Stimulated activated CD4-positive, alpha-beta T cell treated with anti-CD3 and anti-CD28 coated beads, Interleukin-12 subunit alpha, Interleukin-12 subunit beta, amount 100 ng/mL, for 4 hours (primary cell): ENCODE results near the gene DENND1A.

ENCODE experiments used
- DNase-seq: peaks from one replicate; pipeline ENCODE4 v3.0.0-alpha.2; 2020

DENND1A gene

DNA sequence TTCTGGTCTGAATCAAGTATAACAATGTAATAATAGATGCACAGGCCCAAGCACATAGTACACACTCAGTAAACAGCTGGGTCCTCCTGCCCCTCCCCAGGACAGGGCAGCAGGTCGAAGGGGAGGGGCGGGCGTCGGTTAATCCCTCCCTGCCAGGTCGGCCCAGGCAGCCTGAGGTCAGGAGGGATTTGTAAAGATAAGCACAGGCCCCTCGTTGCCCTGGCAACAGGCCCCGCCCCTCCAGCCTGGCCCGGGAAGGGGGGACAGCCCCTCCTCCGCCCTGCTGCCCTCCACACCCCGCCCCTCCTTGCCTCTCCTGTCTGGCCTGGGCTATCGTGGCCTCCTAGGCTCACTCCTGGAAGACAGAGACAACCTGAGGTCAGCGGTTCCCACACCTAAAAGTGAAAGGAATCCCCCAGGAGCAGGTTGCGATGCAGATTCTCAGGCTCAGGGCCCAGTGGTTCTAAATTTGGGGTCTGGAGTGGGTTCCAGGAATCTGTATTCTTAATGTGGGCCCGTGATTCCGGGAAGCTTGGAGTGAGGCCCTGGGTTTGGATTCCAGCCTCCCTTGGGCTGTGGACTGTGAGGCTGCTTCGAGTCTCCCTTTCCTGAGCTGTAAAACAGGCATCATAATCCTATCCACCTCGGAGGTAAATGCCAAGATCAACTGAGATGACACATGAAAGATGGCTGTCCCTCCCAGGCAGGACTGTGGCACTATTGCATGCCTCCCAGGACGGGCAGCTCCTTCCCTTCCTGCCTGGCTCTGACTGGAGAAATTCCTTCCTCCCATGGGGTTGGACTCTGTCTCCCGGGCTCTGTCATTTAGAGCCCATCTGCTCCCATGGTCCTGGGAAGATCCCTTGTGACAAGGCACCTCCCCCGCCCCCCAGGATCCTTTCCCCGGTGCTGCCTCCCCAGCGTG, 569.5 kb downstream of the DENND1A start:
- DNase-seq: peak; percentile 23

DNA sequence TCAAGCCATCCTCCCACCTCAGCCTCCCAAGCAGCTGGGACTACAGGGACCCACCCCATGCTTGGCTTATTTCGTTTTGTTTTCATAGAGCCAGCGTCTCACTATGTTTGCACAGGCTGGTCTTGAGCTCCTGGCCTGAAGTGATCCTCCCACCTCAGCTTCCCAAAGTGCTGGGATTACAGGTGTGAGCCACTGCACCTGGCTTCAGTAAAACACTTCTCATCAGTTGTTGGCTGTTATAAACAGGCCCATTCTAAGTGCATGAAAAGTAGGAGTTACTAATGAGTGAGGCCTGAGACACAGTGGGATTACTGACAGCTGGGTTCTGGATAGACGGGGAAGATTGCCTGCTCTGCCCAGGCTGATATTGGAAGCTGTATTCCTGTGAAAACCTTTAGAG, 570.4 kb downstream of the DENND1A start:
- DNase-seq: no peak

DNA sequence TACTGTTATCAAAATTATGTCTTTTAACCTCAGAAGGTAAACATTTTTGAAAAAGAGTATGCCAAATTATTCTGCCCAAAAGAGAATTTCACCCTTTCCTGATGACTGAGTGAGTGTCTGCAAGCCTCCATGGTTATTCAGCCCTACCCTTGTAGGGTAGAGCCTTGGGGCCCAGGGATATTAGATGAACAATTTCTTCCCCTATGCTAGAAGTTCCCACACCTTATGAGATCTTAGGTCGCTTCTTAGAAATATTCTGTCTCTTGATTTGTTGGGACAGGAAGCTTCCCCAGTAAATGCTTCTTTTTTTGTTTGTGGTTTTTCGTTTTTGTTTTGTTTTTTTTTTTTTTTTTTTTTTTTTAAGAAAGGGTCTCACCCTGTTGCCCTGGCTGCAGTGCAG, 570.8 kb downstream of the DENND1A start:
- DNase-seq: no peak

DNA sequence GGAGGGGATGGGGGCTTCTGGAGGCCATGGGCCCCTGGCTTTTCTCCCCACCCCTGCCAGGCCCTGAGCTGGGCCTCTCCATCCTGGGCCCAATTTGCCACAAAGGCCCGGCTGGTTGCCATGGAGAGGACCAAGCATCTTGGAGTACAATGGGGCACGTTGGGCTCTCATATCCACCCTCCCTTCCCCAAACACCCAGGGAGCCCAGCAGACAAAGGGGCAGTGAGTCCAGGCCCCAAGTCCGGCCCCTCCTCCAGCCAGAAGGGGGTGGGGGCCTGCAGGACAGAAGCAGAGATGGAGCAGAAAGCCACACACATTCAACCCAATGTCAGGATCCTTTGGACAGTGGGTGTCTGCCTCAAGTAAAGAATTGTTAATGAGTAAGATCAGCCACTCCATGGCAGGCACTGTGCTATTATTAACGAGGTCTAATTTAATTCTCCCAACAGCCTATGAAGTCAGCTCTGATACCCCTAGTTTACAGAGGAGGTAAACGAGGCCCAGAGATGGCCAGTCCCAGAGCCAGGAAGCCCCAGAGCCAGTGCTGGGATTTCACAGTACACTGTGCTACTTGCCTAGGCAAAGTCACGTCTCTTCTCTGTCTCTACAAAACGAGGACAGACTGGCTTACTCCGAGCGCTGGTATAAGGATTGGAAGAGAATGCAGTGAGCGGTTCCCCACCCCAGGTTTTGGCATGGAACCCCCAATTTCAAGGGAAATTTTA, 571.6 kb downstream of the DENND1A start:
- no peak for DNase-seq

DNA sequence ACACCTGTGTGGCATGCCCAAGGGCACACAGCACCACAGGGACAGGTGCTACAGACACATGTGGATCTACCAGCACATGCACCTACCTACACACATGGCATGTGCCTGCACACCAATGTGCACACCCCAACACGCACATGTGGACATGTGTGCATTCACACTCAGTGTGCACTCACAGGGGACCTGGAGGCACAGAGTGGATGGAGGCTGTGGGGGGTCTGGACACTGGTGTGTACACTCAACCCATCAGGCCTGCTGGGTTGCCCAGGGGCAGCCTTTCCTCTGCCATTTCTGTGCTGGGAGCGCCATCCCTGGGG, 572.2 kb downstream of the DENND1A start:
- no peak for DNase-seq

DNA sequence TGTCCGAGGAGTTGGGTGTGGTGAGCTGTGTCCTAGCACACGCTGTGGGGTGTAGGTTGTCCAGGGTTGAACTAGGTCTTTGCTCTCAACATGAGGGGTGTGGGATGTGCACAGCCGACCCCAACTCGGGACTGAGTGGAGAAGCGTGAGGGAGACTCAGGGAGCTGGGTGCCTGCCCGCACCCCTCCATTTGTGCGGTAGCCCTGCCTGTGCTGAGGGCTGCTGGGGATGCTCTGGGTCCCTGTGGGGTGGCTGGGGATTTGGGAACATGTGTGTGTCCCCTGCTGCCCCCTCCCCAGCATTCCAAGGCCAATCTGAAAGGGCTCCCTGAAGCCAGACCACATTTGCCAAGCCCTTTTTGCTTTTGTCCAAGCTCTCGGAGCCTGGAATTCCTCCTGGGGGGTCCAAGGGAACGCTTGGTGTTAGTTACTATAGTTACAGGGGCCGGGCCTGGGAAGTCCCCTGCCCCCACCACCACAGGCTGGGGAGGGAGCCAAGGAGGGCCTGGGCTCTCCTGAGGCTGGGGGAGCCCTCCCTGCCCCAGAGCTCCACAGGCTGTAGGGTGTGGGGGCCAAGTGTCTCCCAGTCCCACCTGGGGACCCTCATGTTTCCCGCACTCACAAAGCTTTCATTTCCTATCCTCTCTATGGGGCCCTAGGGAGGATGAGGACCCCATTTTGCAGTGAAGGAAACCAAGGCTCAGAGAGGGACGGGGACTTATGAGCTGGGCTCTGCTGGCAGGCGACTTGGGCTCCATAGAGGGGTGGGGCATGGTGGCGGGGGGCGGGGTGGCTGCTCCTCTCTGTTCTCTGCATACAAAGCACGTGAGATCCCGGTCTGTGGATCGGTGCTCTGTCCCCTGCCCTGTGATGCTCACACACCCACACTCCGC, 572.8 kb downstream of the DENND1A start:
- no peak for DNase-seq

DNA sequence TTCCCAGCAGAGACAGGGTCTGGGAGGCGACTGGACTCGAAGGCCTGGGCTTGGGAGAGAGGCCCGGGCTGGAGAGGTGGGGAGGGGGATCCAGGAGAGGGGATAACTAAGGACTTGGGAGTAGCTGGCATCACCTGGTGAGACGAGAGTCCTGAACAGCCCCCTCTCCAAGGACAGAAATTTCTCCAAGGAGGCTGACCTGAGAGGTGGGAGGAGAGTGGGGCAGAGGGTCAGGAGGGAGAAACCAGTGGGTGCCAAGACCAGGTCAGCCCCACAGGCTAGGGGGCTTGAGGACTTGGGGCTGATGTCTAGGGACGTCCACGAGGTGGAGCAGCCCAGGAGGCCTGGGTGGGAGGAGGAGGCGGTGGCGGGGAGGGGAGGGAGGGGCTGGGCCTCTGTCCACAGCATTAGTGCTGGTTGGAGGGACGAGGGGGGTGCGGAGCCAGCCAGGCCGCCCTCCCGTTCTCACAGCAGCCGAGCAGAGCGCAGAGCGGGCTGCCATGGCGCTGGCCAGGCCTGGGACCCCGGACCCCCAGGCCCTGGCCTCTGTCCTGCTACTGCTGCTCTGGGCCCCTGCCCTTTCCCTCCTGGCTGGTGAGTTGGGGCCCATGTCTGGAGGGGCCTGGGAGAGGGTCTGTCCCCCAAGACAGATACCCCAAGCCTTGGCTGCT, 574.0 kb downstream of the DENND1A start, which contains the start of gene CRB2:
CRB2 (plus strand) TSS at position 437 of the 671 bp plus-strand sequence; CDS start at position 501, 64 bp downstream.
- no peak for DNase-seq

DNA sequence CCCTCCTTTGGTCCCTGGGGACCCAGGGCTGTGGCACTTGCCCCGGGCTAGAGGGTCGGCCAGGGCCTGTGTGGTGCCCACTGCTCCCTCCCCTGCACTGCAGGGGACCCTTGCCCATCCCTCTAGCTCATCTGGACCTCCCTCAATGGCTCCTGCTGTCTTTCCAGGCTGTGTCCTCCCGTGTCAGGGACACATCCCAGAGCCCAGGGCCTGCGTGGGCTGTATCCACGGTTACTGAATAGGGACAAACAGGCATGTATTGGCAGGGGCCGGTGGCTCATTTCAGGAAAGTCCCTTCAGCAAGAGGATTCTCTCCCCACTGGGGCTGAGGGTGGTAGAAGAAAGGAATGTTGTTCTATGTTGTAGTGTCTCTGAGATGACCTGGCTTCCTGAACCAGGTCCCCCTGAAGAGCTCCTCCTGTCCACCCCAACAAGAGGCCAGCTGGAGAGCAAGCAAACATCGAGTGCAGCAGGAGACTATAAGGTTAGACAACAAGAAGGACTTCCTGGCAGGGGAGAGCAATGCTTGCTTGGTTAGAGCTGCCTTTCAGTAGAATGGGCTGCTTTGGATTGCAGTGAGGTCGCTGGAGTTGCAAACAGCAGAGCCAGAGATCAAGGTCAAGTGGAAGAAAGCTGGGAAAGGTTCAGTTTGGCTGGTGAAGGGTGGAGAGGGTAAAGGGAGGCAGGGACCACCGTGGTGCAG, 575.0 kb downstream of the DENND1A start:
- DNase-seq: no peak

DNA sequence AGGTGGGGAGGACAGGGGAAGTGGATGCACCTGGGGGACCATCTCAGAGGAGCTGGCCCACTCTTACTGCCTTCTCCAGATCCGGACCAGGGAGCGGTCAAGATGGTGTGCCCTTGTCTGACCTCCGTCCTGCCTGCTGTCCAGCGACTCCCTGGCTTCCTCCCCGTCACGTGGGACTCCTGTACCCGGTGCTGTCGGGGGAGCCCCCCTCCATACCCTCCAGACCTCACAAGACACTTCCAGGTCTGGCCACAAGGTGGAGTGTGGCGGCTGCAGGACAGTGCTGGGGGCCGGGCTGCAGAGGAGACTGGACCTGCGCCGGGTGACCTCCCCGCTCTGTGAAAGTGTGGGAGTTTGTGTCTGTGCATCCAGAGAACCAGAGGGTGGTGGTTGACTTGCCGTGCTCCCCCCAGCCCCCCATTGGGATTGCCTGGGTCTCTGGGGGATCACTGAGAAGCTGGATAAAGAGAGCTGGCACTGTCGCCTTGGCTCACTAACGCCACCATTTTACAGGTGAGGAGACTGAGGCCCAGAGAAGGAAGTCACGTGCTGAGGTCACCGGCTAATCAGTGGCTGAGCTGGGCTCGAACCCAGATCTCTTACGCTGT, 575.8 kb downstream of the DENND1A start:
- peak; percentile 53 for DNase-seq

DNA sequence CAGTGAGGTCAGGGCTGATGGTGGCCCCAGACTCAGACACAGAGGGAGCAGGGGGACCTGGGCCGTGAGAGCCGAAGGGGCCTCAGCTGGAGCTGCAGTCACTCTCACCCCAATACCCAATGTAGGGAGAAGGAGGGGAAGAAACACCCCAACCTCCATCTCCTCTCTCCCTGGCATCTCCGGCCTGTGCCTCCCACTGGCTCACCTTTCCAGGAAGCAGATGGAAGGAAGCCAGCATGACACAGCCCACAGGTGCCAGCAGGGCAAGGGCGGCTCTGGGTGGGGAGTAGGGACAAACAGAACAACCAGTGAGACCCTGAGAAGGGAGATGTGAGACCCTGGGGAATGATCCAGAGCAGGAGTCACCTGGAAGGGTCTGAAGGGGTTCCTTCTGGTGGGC, 576.9 kb downstream of the DENND1A start:
- DNase-seq: no peak

DNA sequence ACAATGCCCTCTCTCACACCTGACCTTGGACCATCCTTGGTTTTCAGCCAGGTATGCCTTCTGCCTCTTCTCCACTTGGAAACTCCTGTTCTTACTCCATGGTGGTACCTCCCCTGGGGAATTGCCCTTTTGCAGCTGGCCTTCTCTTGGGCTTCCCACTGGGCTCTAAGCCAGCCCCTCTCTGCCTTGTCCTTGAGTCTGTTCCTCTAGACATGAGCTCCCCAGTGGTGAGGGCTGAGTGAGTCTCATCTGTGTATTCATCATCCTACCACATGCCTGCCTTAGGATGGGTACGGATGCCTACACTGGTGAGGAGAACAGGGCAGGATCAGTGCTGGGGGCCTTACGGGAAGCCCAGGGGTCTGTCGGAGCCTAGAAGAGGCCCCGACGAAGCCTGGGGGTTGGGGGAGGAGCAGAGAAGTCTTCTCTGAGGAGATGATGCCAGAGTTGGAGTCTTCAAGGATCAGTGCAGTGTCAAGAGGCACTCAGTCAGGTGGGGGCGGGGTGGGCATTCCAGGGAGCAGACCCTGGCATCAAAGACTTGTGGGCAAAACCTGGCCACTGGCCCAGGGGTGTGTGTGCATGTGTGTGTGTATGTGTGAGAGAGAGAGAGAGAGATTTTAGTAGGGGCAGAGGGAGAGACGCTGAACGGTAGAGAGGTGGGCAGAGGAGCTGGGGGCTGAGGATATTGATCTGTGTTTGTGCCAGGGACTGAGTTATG, 579.2 kb downstream of the DENND1A start:
- no peak for DNase-seq

DNA sequence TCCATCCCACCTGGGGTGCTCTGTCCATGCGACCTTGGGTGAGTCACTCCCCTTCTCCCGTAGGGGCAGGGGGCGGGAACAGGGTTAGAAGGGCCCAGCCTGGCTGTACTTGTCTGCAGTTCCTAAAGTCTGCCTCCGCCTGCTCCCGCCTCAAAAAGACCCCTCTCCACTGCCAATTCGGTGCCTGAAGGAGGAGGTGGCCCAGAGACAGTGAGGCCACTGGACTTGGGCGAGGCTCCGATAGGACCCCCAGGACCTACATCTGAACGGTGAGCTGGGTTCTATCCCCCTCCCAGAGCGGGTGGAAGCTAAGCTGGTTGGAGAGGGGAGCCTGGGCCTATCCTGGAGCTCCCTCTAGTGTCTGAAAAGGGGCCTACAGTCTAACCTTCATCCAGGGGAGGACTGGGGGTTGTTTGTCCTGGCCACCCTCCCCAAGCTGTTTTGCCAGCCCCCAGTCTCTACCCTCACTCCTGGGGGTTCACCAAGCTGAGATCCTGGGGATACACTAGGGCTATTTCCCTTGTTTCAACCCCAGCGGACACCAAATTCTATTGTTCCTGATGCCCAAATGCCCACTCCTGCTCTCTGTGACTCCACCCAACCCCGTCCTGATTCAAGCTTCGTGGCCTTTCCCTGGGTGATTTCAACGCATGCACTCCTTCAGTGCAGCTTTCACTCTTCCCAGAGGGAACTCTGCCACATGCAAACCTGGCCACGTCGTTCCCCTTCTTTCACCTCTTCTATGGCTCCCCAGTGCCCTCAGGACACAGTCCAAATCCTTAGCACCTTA, 580.0 kb downstream of the DENND1A start:
- DNase-seq: peak; percentile 55

DNA sequence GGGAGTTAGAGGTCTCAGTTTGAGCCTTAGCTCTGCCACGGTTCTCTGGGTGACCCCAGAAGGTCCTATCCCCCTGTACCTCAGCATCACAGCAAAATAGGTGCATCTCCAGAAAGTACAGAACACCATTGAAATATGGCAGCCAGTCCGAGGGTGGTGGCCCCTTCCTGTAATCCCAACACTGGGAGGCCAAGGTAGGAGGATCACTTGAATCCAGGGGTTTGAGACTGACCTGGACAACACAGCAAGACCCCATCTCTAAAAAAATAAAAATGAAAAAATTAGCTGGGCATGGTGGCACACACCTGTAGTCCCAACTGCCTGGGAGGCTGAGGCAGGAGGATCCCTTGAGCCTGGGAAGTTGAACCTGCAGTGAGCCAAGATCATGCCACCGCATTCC, 580.9 kb downstream of the DENND1A start:
- no peak for DNase-seq

DNA sequence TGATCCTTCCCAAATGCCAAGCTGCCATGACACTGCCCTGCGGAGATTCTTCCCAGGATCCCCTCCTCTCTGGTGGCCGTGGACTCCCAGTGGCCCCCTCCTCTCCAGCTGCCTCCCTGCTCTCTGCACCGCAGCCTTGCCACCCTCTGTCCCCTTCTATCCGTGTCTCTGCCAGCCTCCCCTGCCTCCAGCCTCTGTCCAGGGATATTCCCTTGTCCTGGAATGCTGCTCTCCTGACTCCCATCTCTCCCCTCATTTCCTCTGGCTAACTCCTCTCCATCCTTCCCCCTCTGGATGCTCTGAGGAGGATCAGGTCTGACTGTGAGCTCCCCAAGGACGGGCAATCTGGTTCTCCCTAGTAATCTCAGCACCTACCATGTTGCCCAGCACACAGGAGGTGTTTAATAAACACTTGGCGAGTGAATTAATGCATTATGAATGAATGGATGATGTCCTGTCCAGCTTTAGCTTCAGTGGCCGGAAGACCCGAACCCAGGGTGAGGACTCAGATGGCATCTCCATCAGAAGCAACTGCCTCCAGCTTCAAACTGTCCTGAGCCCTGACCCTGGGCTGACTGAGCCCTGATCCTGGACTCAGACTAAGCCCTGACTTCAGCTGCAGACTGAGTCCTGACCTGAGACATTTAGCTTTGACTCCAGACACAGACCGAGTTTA, 581.5 kb downstream of the DENND1A start:
- DNase-seq: no peak

DNA sequence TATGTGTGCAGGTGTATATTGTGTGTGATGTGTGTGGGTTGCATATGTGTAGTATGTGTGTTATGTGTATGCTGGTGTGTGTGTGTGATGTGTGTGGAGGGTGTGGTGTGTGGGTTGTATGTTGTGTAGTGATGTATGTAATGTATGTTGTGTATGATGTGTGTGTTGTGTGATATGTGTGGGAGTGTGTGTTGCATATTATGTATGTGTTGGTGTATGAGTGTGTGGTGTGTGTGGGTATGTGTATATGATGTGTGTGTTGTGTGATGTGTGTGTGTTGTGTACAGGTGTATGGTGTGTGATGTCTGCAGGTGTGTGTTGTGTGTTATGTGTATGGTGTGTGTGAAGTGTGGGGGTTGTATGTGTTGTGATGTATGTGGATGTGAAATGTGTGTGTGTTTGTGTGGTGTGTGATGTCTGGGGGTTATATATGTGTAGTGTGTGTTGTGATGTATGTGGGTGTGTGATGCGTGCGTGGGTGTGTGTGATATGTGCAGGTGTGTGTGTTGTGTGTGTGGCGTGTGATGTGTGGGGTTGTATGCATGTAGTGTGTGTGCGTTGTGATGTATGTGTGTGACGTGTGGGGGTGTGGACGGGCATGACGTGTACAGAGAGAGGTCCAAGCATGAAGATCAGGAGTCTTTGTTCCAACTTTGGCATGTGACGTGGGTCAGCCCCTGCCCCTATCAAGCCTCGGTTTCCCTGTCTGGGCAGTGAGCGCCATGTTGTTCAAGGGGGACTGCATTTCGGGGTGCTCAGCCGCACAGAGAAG, 582.5 kb downstream of the DENND1A start:
- no peak for DNase-seq

DNA sequence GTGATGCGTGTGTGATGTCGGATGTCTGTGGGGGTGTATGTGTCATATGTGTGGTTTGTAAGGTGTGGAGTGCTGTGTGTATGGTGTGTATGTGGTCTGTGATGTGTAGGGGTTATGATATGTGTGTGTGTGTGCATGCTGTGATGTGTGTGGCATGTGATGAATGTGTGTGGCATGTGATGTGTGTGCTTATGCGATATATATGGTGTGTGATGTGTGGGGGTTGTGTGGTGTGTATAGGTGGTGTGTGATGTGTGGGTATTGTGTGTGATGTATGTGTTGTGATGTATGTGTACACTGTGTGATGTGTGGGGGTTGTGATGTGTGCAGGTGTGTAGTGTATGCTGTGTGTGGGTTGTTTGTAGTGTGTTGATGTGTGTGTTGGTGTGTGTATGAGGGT, 583.1 kb downstream of the DENND1A start:
- no peak for DNase-seq

DNA sequence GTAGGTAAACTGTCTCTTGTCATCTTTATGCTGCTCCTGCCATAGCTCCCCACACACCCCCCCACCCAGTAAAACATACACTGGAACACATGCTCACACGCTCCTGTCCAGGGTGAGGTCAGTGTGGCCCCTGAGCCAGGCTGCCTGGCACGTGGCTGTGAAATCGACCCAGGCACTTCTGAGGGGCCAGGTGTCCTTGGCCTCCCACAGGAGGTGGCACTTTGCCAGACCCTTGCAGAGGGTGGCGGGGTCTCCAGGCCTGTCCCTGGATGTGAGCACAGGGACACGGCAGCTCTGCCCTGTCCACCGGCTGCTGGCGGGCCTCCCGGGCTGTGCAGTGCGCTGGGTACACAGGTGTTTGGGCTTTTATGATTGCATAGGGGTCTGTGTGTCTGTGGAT, 583.9 kb downstream of the DENND1A start:
- DNase-seq: no peak

DNA sequence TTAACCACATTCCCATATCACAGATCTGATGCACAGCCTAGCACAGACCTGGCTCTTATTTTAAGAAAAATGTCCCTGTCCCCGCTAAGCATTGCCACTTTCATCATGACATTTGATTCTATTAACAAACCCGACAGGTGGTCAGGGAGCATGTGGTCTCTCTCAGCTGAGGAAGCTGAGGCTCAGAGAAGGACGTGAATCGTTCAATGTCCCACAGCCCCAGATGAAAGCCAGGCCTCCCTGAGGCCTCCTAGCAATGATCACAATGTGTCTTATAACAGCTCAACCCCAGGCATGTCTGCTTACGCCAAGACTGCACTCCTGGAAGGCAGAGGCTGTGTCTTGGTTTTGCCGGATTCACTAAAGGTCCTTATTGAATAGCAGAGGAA, 584.4 kb downstream of the DENND1A start:
- DNase-seq: no peak
